Measurements from ENCODE around the gene TRPV5. TPM values are rescaled to one million over a fixed set of nuclear protein-coding genes. Genes with fewer than 3 reads are reported as not detected.
A peak's percentile ranks its signal among the peaks of the same experiment; 100 is the strongest.

TRPV5 gene
- total and polyA plus RNA-seq, 4 donors = under 0.01 to 0.23 TPM; not detected in 2

DNA sequence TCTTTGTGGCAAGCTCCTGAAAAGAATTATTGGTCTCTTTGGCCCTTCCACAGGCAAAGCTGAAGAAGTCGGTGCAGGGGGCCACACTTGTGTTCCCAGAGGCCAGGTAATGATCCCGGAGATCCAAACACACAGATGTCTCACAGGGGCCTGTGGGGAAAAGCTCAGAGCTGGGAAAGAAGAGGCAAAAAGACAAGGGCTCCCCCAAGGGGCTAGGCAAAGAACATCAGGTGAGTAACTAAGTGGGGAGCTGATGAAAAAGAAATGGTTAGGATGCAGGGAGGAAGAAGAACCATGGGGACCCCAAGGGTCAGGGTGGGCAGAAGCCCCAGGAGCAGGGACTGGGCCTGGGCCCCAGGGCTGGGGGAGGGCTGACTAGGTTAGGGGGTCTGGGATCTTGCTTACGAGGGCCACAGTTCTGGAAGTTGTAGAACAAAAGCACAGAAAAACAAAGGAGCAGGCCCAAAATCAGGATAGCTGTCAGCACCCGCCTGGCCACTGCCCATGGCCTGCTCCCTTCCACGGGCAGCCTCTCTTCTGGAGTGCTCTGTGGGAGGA is 27.5 kb upstream of the TRPV5 start:
- H3K4me1 ChIP-seq (ENCODE audit: control insufficient read depth in 4 of 4, insufficient read depth in 4 of 4, low read length in 3 of 4) = no peaks in the 10 kb centered on the region
- H3K27me3 ChIP-seq (ENCODE audit: control insufficient read depth in 4 of 4, insufficient read depth in 4 of 4, low read length in 3 of 4) = no peaks in the 10 kb centered on the region
- TF ChIP-seq RAD21 (IDR thresholded peaks at IDR 0.05) = peak; percentile 18 to 38
- TF ChIP-seq, protein P1, sequence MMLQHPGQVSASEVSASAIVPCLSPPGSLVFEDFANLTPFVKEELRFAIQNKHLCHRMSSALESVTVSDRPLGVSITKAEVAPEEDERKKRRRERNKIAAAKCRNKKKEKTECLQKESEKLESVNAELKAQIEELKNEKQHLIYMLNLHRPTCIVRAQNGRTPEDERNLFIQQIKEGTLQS (IDR thresholded peaks at IDR 0.05) = no peak
- no peak overlapping the region for H3K4me3 ChIP-seq (ENCODE audit: low read depth in 1 of 3, low read length in 3 of 3)
- no peak for DNase-seq (ENCODE audit: low spot score)
- H3K36me3 ChIP-seq (ENCODE audit: control insufficient read depth in 4 of 4, insufficient read depth in 3 of 4, low read depth in 1 of 4, low read length in 3 of 4) = no peaks in the 10 kb centered on the region
- H3K9me3 ChIP-seq (ENCODE audit: control insufficient read depth in 4 of 4, low read length in 3 of 4) = no peaks in the 10 kb centered on the region
- WGBS = 82% methylated on average over 5 of the region's 5 CpGs
- H3K9ac ChIP-seq (ENCODE audit: low read depth in 1 of 2, low read length in 2 of 2) = no peak overlapping the region
- no peak overlapping the region for H3K27ac ChIP-seq (ENCODE audit: low read depth in 1 of 2, low read length in 2 of 2)

GRCh38 chr7:142959202-142959601 is 25.7 kb upstream of the TRPV5 start:
- H3K9ac ChIP-seq (ENCODE audit: low read depth in 1 of 2, low read length in 2 of 2) = no peak overlapping the region

More at GRCh38 chr7:142959202-142959601, 25.7 kb upstream of the TRPV5 start:
- Histone ChIP-seq H3K9me3 (ENCODE audit: control insufficient read depth in 4 of 4, low read length in 3 of 4) (peaks cover 0 to 2% (median 0%) of the 10 kb centered on the region in 4 donors), H3K4me3 (ENCODE audit: low read depth in 1 of 3, low read length in 3 of 3) (no peak overlapping the region), H3K36me3 (ENCODE audit: control insufficient read depth in 4 of 4, insufficient read depth in 3 of 4, low read depth in 1 of 4, low read length in 3 of 4) (no peaks in the 10 kb centered on the region), H3K27me3 (ENCODE audit: control insufficient read depth in 4 of 4, insufficient read depth in 4 of 4, low read length in 3 of 4) (no peaks in the 10 kb centered on the region), H3K27ac (ENCODE audit: low read depth in 1 of 2, low read length in 2 of 2) (no peak overlapping the region), H3K4me1 (ENCODE audit: control insufficient read depth in 4 of 4, insufficient read depth in 4 of 4, low read length in 3 of 4) (no peaks in the 10 kb centered on the region)
- TF ChIP-seq NR2F2 (IDR thresholded peaks at IDR 0.05) (no peak), SP1 (IDR thresholded peaks at IDR 0.05) (no peak), RAD21 (IDR thresholded peaks at IDR 0.05) (no peak), JUND (IDR thresholded peaks at IDR 0.05) (no peak), MAX (IDR thresholded peaks at IDR 0.05) (no peak), HNF4G (IDR thresholded peaks at IDR 0.05) (no peak), GABPA (IDR thresholded peaks at IDR 0.05 in 1 of 2, conservative IDR thresholded peaks at IDR 0.05 in 1 of 2) (no peak), EGR1 (IDR thresholded peaks at IDR 0.05; ENCODE audit: low read depth in 2 of 2) (no peak), HNF4A (conservative IDR thresholded peaks at IDR 0.05) (no peak), FOXA2 (IDR thresholded peaks at IDR 0.05) (no peak), FOXA1 (IDR thresholded peaks at IDR 0.05) (no peak), YY1 (IDR thresholded peaks at IDR 0.05) (no peak), REST (IDR thresholded peaks at IDR 0.05) (no peak), TAF1 (conservative IDR thresholded peaks at IDR 0.05) (no peak)
- TF ChIP-seq, protein P2, sequence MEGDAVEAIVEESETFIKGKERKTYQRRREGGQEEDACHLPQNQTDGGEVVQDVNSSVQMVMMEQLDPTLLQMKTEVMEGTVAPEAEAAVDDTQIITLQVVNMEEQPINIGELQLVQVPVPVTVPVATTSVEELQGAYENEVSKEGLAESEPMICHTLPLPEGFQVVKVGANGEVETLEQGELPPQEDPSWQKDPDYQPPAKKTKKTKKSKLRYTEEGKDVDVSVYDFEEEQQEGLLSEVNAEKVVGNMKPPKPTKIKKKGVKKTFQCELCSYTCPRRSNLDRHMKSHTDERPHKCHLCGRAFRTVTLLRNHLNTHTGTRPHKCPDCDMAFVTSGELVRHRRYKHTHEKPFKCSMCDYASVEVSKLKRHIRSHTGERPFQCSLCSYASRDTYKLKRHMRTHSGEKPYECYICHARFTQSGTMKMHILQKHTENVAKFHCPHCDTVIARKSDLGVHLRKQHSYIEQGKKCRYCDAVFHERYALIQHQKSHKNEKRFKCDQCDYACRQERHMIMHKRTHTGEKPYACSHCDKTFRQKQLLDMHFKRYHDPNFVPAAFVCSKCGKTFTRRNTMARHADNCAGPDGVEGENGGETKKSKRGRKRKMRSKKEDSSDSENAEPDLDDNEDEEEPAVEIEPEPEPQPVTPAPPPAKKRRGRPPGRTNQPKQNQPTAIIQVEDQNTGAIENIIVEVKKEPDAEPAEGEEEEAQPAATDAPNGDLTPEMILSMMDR (IDR thresholded peaks at IDR 0.05; ENCODE audit: low read depth, low read length, missing input control) = no peak
- TF ChIP-seq, protein P3, sequence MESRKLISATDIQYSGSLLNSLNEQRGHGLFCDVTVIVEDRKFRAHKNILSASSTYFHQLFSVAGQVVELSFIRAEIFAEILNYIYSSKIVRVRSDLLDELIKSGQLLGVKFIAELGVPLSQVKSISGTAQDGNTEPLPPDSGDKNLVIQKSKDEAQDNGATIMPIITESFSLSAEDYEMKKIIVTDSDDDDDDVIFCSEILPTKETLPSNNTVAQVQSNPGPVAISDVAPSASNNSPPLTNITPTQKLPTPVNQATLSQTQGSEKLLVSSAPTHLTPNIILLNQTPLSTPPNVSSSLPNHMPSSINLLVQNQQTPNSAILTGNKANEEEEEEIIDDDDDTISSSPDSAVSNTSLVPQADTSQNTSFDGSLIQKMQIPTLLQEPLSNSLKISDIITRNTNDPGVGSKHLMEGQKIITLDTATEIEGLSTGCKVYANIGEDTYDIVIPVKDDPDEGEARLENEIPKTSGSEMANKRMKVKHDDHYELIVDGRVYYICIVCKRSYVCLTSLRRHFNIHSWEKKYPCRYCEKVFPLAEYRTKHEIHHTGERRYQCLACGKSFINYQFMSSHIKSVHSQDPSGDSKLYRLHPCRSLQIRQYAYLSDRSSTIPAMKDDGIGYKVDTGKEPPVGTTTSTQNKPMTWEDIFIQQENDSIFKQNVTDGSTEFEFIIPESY (IDR thresholded peaks at IDR 0.05) = no peak
- TF ChIP-seq, protein P1 (IDR thresholded peaks at IDR 0.05) = no peak
- no peak for DNase-seq (ENCODE audit: low spot score)

All from liver (tissue), 9 donors.